SK-N-SH treated with all-trans-retinoic acid at 6 μM for 48 hours (cell line): ENCODE results near the gene MLYCD.

Source experiments
- ATAC-seq: fragments of 200-7000 bp; cut with Tn5 transposase; 3 replicates; pipeline ENCODE4 v1.9.1; 2020; ENCODE audit warnings: mild to moderate bottlenecking, moderate library complexity
- ARNTL ChIP-seq: fragments of 450-650 bp; formaldehyde crosslinking; IDR thresholded peaks from 2 replicates; pipeline ENCODE4 v1.5.0; 2020; ENCODE audit warnings: low read depth, mild to moderate bottlenecking, moderate library complexity, borderline replicate concordance
- BACH2 ChIP-seq: fragments of 250-450 bp; sonication (Bioruptor Pico); IDR thresholded peaks from 2 replicates; pipeline ENCODE4 v1.9.0; 2021; ENCODE audit warnings: mild to moderate bottlenecking, borderline replicate concordance
- CSDC2 ChIP-seq: fragments of 250-450 bp; sonication (Bioruptor Pico); IDR thresholded peaks from 2 replicates; pipeline ENCODE4 v1.5.0; 2020; ENCODE audit warnings: mild to moderate bottlenecking, moderate library complexity
- ESRRG ChIP-seq: fragments of 250-450 bp; sonication (Bioruptor Pico); IDR thresholded peaks from 2 replicates; pipeline ENCODE4 v1.6.1; 2021; ENCODE audit warnings: mild to moderate bottlenecking
- GLIS3 ChIP-seq: fragments of 250-450 bp; sonication (Bioruptor Pico); IDR thresholded peaks from 2 replicates; pipeline ENCODE4 v1.5.0; 2020; ENCODE audit warnings: mild to moderate bottlenecking, moderate library complexity
- ISL1 ChIP-seq: fragments of 250-450 bp; sonication (Bioruptor Pico); IDR thresholded peaks from 2 replicates; pipeline ENCODE4 v2.1.2; 2022; ENCODE audit warnings: mild to moderate bottlenecking, moderate library complexity
- OSR1 ChIP-seq: fragments of 250-450 bp; sonication (Bioruptor Pico); IDR thresholded peaks from 2 replicates; pipeline ENCODE4 v1.8.0; 2022; ENCODE audit warnings: moderate library complexity, mild to moderate bottlenecking, inconsistent platforms
- PPARA ChIP-seq: fragments of 250-450 bp; sonication (Bioruptor Pico); IDR thresholded peaks from 2 replicates; pipeline ENCODE4 v1.5.0; 2020; ENCODE audit warnings: mild to moderate bottlenecking, borderline replicate concordance
- RARB ChIP-seq: fragments of 250-450 bp; sonication (Bioruptor Pico); IDR thresholded peaks from 2 replicates; pipeline ENCODE4 v1.8.0; 2021; ENCODE audit warnings: mild to moderate bottlenecking, moderate library complexity
- SNAI2 ChIP-seq: fragments of 250-450 bp; sonication (Bioruptor Pico); IDR thresholded peaks from 2 replicates; pipeline ENCODE4 v1.5.0; 2020; ENCODE audit warnings: mild to moderate bottlenecking, moderate library complexity
- TCF4 ChIP-seq: fragments of 250-450 bp; sonication (Bioruptor Pico); IDR thresholded peaks from 2 replicates; pipeline ENCODE4 v1.8.0; 2021; ENCODE audit warnings: mild to moderate bottlenecking, moderate library complexity, borderline replicate concordance
- TOX ChIP-seq: fragments of 250-450 bp; sonication (Bioruptor Pico); IDR thresholded peaks from 2 replicates; pipeline ENCODE4 v1.8.0; 2021; ENCODE audit warnings: mild to moderate bottlenecking, moderate library complexity, borderline replicate concordance
- ZFP3 ChIP-seq: fragments of 250-450 bp; sonication (Bioruptor Pico); IDR thresholded peaks from 2 replicates; pipeline ENCODE4 v1.5.0; 2020; ENCODE audit warnings: mild to moderate bottlenecking, moderate library complexity
- ZFP30 ChIP-seq: fragments of 450-650 bp; formaldehyde crosslinking; IDR thresholded peaks from 2 replicates; pipeline ENCODE4 v1.5.0; 2022; ENCODE audit warnings: mild to moderate bottlenecking, moderate library complexity
- ZNF565 ChIP-seq: fragments of 450-650 bp; formaldehyde crosslinking; conservative IDR thresholded peaks from 2 replicates; pipeline ENCODE4 v1.5.0; 2020; ENCODE audit warnings: low read depth, mild to moderate bottlenecking, moderate library complexity
- ZNF70 ChIP-seq: fragments of 450-650 bp; formaldehyde crosslinking; IDR thresholded peaks from 2 replicates; pipeline ENCODE4 v1.5.0; 2020; ENCODE audit warnings: mild to moderate bottlenecking, moderate library complexity
- ZNF8 ChIP-seq: fragments of 450-650 bp; formaldehyde crosslinking; IDR thresholded peaks from 2 replicates; pipeline ENCODE4 v1.5.0; 2020; ENCODE audit warnings: mild to moderate bottlenecking, moderate library complexity
- TF ChIP-seq, protein P1 (sequence below): fragments of 250-450 bp; sonication (Bioruptor Pico); IDR thresholded peaks from 2 replicates; pipeline ENCODE4 v1.5.1; 2020; ENCODE audit warnings: low read depth, mild to moderate bottlenecking, moderate library complexity
- TF ChIP-seq, protein P2 (sequence below): fragments of 250-450 bp; sonication (Bioruptor Pico); IDR thresholded peaks from 2 replicates; pipeline ENCODE4 v1.5.1; 2021; ENCODE audit warnings: mild to moderate bottlenecking, moderate library complexity
- TF ChIP-seq, protein P3 (sequence below): fragments of 250-450 bp; sonication (Bioruptor Pico); IDR thresholded peaks from 2 replicates; pipeline ENCODE4 v1.5.0; 2020; ENCODE audit warnings: mild to moderate bottlenecking, moderate library complexity

MLYCD gene

DNA sequence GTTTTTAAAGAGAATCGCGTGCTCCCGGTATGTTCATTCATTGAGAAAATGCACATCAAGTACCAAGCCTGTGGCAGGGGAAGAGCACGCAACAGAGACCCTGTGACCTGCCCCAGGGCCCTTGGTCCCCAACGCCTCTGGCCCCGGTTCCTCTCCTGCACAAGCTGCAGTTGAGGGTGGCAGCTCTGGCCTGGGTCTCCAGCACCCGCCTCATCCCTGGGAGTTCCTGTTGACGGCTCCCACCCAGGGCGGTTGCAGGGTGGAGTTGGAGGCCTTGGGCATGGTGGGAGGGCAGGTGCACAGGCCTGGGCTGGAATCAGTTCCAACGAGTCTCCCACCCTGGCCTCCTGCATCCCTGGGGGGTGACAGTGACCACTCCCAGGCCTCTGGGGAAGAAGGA is 74.2 kb downstream of the MLYCD start (continued):
- TF ChIP-seq TOX (CRISPR knock-in tag) (no peak), ZFP3 (no peak), ZNF8 (CRISPR knock-in tag) (no peak), ZNF565 (CRISPR knock-in tag) (no peak), BACH2 (CRISPR knock-in tag) (no peak)
- TF ChIP-seq, protein P1, sequence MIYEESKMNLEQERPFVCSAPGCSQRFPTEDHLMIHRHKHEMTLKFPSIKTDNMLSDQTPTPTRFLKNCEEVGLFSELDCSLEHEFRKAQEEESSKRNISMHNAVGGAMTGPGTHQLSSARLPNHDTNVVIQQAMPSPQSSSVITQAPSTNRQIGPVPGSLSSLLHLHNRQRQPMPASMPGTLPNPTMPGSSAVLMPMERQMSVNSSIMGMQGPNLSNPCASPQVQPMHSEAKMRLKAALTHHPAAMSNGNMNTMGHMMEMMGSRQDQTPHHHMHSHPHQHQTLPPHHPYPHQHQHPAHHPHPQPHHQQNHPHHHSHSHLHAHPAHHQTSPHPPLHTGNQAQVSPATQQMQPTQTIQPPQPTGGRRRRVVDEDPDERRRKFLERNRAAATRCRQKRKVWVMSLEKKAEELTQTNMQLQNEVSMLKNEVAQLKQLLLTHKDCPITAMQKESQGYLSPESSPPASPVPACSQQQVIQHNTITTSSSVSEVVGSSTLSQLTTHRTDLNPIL (CRISPR knock-in tag): no peak
- TF ChIP-seq, protein P2, sequence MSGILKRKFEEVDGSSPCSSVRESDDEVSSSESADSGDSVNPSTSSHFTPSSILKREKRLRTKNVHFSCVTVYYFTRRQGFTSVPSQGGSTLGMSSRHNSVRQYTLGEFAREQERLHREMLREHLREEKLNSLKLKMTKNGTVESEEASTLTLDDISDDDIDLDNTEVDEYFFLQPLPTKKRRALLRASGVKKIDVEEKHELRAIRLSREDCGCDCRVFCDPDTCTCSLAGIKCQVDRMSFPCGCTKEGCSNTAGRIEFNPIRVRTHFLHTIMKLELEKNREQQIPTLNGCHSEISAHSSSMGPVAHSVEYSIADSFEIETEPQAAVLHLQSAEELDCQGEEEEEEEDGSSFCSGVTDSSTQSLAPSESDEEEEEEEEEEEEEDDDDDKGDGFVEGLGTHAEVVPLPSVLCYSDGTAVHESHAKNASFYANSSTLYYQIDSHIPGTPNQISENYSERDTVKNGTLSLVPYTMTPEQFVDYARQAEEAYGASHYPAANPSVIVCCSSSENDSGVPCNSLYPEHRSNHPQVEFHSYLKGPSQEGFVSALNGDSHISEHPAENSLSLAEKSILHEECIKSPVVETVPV (CRISPR knock-in tag): no peak

DNA sequence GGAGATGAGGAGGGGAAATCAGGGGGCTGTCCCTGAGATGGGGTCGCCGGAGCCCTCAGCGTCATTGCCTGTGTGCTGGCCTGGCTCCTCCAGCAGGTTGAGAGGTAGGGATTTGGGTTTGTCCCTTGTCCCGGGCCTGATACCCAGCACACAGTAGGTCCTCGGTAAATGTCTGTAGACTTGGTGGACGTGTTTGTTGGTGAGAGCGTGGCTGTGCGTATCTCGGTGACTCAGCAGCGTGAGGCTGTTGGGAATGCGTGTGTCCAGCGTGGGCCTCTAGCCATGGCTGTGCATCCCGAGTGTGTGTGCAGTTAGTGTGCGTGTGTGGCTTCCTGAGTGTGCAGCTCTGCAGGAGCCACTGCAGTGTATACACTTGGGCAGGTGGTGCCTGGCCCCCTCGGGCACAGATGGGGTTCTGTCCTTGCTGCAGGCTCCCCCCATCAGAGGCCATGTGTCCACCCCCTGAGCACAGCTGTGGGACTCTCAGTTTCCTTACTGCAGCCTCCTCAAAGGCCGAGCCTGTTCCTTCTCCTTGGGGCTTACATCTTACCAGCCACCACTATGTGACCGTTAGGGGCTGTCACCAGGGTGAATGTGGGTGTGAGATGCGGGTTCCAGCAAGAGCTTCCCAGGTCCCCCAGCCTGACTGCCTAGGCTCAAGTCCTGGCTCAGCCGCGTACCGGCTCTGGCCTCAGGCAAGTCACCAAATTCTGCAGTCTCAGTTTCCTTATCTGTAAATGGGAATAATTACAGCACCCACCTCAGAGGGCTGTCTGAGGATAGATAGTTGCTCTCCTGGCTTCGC is 74.9 kb downstream of the MLYCD start:
- ATAC-seq: no peak; the same call in 2 of the 3 replicates
- TF ChIP-seq ESRRG: no peak
- TF ChIP-seq ARNTL (CRISPR knock-in tag): no peak
- TF ChIP-seq OSR1: no peak
- no peak for TF ChIP-seq ZFP3
- no peak for TF ChIP-seq ZFP30 (CRISPR knock-in tag)
- no peak for TF ChIP-seq SNAI2 (CRISPR knock-in tag)
- TF ChIP-seq ZNF70: no peak
- TF ChIP-seq, protein P1 (CRISPR knock-in tag): no peak
- TF ChIP-seq ZNF565 (CRISPR knock-in tag): no peak
- TF ChIP-seq PPARA (CRISPR knock-in tag): no peak
- TF ChIP-seq GLIS3: no peak
- TF ChIP-seq, protein P2 (CRISPR knock-in tag): no peak
- no peak for TF ChIP-seq CSDC2 (CRISPR knock-in tag)
- TF ChIP-seq TCF4 (CRISPR knock-in tag): no peak
- TF ChIP-seq ISL1: no peak
- TF ChIP-seq RARB (CRISPR knock-in tag): no peak

DNA sequence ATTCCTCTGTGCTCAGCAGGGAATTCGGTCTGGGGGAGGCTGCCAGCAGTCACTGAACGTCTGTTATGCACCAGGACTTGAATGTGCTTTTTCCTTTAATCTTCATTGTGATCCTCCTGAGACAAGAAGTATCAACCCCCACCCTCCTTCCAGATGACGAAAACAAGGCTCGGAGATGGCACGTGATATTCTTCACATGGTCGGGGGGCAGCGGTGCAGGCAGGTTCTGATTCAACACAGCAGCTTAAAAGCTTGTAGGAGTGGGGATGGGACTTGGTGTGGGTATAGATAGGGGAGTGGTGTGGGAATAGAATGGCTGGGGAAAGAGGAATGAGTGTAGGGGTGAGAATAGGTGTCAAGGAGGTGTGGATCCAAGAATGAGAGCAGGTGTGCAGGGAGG is 75.6 kb downstream of the MLYCD start:
- ATAC-seq: no peak
- TF ChIP-seq, protein P3, sequence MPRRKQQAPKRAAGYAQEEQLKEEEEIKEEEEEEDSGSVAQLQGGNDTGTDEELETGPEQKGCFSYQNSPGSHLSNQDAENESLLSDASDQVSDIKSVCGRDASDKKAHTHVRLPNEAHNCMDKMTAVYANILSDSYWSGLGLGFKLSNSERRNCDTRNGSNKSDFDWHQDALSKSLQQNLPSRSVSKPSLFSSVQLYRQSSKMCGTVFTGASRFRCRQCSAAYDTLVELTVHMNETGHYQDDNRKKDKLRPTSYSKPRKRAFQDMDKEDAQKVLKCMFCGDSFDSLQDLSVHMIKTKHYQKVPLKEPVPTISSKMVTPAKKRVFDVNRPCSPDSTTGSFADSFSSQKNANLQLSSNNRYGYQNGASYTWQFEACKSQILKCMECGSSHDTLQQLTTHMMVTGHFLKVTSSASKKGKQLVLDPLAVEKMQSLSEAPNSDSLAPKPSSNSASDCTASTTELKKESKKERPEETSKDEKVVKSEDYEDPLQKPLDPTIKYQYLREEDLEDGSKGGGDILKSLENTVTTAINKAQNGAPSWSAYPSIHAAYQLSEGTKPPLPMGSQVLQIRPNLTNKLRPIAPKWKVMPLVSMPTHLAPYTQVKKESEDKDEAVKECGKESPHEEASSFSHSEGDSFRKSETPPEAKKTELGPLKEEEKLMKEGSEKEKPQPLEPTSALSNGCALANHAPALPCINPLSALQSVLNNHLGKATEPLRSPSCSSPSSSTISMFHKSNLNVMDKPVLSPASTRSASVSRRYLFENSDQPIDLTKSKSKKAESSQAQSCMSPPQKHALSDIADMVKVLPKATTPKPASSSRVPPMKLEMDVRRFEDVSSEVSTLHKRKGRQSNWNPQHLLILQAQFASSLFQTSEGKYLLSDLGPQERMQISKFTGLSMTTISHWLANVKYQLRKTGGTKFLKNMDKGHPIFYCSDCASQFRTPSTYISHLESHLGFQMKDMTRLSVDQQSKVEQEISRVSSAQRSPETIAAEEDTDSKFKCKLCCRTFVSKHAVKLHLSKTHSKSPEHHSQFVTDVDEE (CRISPR knock-in tag): no peak
- TF ChIP-seq ZNF8 (CRISPR knock-in tag) (no peak), ARNTL (CRISPR knock-in tag) (no peak), ZFP30 (CRISPR knock-in tag) (no peak), ZNF565 (CRISPR knock-in tag) (no peak), ZFP3 (no peak), RARB (CRISPR knock-in tag) (no peak)
- TF ChIP-seq, protein P1 (CRISPR knock-in tag): no peak
